ENCODE measurements around the gene MBD3.
"Not testable (repeated sequence)": the region's sequence is repeated elsewhere in the genome, so short reads cannot be mapped to it uniquely, and the experiment has no call there.

Gene MBD3, protein sequence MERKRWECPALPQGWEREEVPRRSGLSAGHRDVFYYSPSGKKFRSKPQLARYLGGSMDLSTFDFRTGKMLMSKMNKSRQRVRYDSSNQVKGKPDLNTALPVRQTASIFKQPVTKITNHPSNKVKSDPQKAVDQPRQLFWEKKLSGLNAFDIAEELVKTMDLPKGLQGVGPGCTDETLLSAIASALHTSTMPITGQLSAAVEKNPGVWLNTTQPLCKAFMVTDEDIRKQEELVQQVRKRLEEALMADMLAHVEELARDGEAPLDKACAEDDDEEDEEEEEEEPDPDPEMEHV

DNA sequence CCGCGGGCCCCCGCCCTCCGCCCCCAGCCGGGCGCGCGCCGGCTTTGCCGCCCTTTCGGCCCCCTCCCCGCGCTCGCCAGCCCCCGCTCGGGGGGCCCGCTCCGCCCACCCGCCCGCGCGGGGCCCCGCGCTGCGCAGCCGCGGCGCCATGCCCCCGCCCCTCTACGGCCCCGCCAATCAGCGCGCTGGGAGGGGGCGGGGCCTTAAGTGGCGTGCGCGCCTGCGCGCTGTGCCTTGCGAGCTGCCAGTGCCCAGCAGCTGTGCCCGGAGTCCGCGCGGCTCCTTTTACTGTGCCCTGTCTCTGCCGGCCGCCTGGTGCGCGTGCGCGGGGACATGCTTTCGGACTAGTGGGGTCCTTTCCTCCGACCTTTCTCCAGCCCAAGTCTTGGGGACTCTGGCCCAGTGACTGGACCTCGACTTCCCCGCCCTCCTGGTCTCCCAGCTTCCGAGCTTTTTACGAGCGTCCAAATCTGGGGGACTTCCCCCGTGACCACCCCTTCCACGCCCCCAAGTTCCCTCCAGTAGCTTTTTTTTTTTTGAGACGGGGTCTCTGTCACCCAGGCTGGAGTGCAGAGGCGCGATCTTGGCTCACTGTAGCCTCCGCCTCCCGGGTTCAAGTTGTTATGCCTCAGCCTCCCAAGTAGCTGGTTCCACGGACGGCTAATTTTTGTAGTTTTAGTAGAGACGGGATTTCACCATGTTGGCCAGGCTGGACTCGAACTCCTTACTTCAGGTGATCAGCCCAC, at the start of gene MBD3:
Gene MBD3, minus strand, starts transcription at position 111 of the 746 bp plus-strand sequence. CDS start 234 bp downstream, outside the sequence.
- peak; percentile 90 for DNase-seq (ENCODE audit: low read depth)

GRCh38 chr19:1640893-1641448, 48.3 kb upstream of the MBD3 start:
- not testable (repeated sequence) for DNase-seq (ENCODE audit: low read depth)

- no peak for DNase-seq (ENCODE audit: low read depth)
Measured at GRCh38 chr19:1636325-1637236, 43.9 kb upstream of the MBD3 start.

DNA sequence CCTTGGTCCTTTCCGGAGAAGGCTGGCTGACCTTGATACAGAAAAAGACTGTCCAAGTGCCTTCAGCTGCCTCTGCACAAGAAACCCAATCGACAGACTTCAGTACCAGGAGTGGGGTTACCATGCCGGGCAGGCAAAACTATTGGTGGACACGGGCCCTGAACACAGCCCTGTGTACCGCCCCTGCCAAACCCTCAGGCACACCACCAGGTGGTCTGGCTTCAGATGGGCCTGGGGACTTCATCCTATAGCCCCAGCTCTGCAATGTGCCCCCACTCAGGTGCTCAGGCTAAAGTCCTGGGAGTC, 42.2 kb upstream of the MBD3 start:
- DNase-seq (ENCODE audit: low read depth) = no peak

DNA sequence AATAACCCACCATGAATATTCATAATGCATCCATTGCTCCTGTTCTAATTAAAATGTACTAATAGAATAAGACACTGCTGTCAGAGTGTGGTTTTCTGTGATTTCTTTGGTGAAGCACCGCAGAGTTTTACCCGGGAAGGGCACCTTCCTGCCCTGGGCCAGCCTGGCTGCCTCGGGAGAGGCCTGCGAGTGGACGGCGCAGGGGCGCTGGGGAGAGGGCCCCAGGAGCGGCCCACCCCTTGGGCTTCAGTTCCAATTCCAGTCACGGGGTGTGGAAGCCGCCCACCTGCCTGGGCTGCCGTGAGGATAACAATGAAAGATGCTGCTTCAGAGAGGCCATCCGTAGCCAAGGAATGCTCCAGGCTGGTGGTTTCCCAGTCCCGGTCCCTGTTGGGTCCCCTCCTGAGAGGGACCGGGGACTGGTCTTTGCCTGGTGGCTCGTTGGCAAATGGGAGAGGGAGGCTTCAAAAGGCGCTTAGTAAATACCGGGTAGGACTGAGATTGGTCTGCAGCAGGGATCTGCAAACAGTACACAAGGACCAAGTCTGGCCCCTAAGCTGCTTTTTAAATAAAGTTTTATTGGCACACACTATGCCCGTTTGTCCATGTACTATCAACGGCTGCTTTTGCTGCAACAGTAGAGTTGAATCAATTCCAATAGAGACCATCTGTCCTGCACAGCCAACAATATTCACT, 41.7 kb upstream of the MBD3 start:
- no peak for DNase-seq (ENCODE audit: low read depth)

GRCh38 chr19:1633269-1633826, 40.7 kb upstream of the MBD3 start:
- no peak for DNase-seq (ENCODE audit: low read depth)

DNA sequence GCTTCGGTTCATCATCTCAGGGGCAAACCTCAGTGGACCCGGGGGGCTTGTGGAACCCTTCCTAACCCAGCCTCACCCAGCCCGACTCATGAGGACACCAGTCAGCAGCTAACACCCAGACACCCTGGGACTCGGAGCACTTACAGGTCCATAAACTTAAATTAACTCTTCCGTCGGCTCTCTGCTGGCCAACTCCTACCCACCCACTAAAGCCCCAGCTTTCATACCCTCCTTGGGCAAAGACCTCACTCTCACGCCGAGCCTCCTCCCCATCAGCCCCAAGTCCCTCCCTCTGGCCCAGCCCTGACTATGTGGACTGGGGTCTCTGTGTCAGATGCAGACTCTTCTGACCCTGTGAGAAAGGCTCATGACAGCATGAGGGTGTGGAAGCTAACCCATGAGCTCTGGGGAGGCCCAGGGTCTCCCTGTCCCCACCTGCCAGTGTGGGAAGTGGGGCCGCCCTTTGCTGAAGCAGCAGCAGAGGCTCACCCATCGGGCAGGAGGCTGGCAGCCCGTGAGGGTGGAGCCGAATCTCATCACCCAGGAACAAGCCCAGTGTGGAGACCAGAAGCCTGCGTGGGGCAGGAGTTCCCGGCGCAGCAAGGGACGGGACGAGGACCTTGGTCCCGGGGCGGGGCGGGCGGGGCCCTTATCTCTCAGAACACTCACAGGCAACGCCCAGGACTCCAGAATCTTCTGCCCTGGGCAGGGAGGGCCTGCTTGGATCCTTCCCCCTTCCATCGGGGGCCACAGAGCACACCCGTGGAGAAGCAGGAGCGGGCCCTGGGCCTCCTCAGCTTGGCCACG, 40.0 kb upstream of the MBD3 start:
- no peak for DNase-seq (ENCODE audit: low read depth)

DNA sequence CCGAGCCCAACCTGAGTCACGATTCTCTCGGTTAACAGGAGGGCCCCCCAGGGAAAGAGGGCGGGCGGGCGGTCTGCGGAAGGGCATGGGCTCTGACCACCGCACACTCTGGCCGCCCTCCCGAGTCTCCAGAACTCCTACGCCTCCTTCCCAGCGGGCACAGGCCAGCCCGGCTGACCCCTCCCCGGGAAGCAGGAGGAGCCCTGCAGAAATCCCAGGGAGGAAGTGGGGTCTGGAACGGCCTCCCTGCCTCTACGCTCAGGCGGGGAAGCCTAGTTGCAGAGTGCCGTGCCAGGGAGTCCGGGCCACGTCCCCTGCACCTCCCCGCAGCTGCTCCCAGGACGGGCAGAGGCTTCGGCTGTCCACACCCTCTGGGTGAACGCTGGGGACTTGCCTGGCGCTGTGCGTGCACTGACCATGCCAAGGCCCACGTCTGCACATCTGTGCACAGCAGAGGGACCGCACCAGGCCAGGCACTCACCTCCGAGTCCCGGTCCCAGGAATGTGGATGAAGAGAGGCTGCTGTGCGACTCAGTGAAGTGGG, 39.0 kb upstream of the MBD3 start:
- no peak for DNase-seq (ENCODE audit: low read depth)

DNA sequence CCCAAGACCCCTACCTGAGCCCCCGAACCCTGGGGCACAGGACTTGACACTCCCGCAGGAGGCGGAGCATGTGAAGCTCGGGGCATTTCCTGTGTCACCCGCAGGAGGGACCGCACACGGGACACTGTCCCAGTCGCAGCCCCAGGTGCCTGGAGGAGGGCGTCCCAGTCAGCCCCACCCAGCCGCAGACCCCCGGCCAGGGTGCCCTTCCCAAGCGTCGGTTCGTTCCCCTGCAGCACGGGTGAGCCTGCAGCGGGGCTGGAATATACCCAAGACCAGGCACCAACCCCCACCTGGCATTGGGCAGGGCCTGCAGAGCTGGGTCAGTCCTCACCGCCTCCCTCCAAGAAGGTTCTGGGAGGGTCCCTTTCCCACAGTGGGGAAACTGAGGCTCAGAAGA, 38.1 kb upstream of the MBD3 start:
- no peak for DNase-seq (ENCODE audit: low read depth)

DNA sequence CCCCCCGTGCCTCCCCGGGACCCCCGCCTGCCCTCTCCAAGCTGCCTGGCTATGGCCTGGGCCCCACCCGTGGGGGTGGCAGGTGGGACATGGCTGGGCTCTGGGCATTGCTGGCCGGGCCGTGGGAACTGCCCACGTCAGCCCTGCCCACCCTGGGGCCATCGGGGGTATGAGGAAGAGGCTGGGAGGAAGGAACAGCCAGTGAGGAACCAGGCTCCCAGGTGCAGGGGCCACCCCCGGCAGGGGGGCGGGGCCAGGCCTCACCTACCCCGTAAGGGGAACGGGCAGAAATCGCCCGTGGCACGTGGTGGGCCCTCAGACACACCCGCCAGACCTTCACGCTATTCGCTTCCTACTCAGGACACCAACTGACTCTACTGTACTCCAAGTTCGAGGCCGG, 37.3 kb upstream of the MBD3 start:
- no peak for DNase-seq (ENCODE audit: low read depth)

DNA sequence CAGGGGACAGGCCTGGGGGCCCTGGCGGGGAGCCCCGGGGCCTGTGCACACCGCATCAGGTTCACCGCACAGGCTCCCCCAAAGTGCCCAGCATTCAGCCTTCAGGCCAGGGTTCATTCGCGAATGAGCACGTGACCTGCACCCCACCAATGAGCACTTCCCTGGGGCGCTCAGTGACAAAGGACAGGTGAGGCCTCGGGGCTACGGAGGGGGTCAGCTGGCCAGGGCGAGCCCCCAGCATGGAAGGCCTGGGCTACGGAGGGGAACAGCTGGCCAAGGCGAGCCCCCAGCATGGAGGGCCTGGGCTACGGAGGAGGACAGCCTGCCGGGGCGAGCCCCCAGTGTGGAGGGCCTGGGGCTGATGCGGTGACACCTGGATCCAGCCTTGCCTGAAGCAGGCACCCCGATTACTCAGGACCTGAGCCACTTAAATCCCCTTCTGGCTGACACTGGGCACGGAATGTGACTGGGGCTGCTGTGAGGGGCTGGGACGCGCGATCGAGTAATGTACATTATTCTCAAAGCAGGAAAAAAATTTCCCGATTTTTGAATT, 36.7 kb upstream of the MBD3 start:
- no peak for DNase-seq (ENCODE audit: low read depth)

- DNase-seq (ENCODE audit: low read depth) = no peak
Measured at GRCh38 chr19:1627194-1627593, 34.5 kb upstream of the MBD3 start.

GRCh38 chr19:1626417-1627010, 33.8 kb upstream of the MBD3 start:
- DNase-seq (ENCODE audit: low read depth) = no peak

GRCh38 chr19:1624458-1624857, 31.8 kb upstream of the MBD3 start:
- DNase-seq (ENCODE audit: low read depth) = peak; percentile 49

GRCh38 chr19:1622541-1622940, 29.9 kb upstream of the MBD3 start:
- DNase-seq (ENCODE audit: low read depth) = no peak

- no peak for DNase-seq (ENCODE audit: low read depth)
Measured at GRCh38 chr19:1622007-1622406, 29.3 kb upstream of the MBD3 start.

DNA sequence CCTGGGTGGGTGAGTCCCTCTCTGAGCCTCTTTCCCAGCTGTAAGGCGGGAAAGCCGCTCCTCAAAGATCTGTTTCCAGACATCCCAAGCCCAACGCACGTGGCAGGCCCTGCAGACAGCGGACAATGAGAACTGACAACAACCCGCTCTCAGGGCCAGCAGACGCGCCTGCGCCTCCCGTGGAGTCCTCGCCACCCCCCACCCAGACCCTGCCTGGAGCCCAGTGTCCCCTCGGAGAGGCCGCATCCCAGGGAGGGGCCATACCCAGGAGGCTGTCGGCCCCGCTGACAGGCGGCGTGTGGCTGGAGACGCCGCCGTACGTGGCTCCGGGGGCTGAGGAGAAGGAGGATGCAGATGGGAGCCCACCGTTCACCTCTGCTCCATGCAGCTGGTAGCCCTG, 28.9 kb upstream of the MBD3 start:
- DNase-seq (ENCODE audit: low read depth) = no peak

DNA sequence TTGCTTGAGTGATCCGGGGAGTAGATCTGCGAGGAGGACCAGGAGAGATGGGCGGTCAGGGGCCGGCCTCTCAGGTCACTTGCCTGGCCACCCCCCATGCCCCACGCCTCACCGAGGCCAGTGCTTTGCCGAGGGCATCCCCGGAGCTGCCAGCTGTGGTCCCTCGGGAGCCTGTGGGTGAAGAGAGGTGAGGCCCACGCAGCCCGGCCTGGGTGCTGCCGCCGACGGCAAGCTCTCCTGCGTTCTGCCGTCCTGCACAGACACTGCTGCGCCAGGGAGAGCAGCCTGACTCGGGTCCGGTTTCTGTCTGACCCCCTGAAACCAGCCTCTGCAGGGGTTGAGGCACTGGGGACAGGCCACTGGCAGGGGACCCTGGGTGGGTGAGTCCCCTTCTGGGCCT, 28.4 kb upstream of the MBD3 start:
- DNase-seq (ENCODE audit: low read depth) = no peak

- no peak for DNase-seq (ENCODE audit: low read depth)
Measured at GRCh38 chr19:1620502-1620901, 27.8 kb upstream of the MBD3 start.

GRCh38 chr19:1619703-1620102, 27.0 kb upstream of the MBD3 start:
- DNase-seq (ENCODE audit: low read depth) = no peak

Measured in iris pigment epithelial cell (primary cell).